ENCODE data around the gene ZNF286A.
"Not testable (repeated sequence)": the region's sequence is repeated elsewhere in the genome, so short reads cannot be mapped to it uniquely, and the experiment has no call there.

The ZNF286A gene

DNA sequence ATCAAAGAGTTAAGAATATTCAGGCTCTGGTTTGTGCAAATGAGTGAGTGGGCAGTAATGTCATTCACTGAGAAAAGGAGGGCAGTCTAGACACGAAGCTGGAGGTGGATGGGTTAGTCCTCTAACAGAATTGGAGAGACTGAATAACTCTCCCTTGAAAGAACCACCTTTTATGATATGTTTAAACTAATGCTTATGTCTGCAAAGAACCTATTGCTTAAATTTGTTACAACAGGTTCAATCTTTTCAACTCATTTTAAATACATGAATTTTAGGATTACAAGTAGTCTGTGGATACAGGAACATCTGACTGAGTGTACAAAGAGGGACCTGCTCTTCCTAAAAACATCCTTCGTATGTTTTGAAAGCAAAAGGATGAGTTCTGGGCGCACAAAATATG lies 585 bp upstream of the ZNF286A start:
- DNase-seq (ENCODE audit: low read depth, low spot score) = not testable (repeated sequence)

DNA sequence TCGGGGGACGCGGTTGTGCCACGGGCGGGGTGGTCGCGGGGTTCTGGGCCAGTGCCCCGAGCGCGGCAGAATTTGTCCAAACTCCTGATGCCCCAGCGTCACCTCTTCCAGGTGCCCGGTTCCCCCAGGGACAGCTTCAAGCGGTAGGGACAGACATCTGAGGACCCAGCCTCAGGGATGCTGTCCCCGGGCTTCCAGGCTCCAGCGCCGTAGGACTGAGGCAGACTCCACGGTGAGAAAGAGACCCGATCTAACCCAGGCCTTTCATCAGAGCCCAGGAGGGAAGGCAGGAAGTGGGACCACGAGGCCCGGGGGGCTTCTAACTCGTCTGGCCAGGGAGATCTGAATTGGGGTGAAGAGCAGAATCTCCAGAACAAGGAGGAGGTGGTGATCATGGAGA lies 385 bp downstream of the ZNF286A start:
- DNase-seq (ENCODE audit: low read depth, low spot score) = not testable (repeated sequence)

DNA sequence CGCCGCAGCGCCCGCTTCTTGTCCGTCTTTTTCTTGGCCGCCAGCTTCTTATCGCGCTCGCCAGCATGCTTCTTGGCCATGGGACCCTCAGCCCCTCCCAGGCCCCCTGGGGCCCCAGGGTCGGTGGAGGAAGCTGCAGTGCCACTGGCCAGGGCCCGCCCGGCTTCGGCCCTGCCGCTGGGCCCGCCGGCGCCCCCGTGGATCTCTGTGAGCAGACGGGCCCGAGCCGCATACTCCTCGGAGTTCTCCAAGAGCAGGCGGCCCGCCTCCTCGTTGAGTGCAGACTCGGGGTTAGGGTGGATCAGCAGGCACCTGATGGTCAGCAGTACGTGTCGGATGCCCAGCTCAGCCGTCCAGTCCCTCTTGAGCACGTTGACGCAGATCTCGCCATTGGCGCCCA lies 4.7 kb downstream of the ZNF286A start:
- DNase-seq (ENCODE audit: low read depth, low spot score) = not testable (repeated sequence)

DNA sequence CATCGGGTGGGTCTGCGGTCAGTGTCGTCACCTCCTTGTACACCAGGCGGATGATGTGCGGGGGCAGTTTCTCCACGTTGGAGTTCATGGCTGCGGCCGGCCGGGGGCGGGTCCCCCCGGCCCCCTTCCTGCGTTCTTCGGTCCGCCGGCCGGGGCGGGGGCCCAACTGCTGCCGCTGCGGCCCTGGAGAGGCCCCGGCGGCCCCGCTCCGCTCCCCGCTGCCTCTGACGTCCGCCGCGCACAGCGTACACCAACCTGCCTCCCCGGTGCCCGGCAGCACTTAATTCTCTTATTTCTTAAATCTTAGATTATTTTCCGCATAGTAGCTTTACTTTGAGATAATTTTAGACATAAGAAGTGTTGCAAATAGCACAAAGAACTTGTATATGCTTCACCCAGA lies 5.3 kb downstream of the ZNF286A start:
- DNase-seq (ENCODE audit: low read depth, low spot score) = not testable (repeated sequence)

DNA sequence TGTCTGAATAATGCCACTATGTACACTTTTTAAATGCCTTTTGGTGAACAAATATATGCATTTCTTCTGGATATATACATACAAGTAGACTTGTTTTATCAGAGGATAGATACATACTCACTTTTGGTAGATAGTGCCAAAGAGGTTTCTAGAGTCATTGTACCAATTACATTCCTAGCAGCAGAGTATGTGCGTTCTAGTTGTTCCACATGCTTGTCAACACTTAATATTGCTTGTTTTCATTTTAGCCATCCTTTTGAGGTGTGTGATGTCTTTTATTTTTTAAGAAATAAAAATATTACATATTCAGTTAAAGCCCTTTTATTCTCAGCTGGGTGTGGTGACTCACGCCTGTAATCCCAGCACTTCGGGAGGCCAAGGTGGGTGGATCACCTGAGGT lies 9.3 kb downstream of the ZNF286A start:
- not testable (repeated sequence) for DNase-seq (ENCODE audit: low read depth, low spot score)

DNA sequence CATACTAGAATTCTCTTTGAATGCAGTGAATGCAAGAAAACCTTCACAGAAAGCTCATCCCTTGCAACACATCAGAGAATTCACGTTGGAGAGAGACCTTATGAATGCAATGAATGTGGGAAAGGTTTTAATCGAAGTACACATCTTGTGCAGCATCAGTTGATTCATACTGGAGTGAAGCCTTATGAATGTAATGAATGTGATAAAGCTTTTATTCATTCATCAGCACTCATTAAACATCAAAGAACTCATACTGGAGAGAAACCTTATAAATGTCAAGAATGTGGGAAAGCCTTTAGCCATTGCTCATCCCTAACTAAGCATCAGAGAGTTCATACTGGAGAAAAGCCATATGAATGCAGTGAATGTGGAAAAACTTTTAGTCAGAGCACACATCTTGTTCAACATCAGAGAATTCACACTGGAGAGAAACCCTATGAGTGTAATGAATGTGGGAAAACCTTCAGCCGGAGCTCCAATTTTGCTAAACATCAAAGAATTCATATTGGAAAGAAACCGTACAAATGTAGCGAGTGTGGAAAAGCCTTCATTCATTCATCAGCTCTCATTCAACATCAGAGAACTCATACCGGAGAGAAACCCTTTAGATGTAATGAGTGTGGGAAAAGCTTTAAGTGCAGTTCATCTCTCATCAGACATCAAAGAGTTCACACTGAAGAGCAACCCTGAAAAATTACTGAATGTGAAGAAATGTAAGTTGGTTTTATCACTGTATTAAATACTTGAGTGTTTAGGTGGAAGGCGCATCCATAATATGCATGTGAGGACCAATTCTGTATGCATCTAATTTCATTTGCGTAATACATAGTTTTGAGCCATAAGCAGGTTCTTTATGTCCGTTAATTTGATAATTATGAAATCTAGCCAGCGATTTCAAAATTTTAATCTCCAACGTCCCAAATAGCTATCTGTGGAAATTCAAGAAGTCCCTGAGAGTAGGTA lies 17.3 kb downstream of the ZNF286A start:
- peak; percentile 4 for DNase-seq (ENCODE audit: low read depth, low spot score)

DNA sequence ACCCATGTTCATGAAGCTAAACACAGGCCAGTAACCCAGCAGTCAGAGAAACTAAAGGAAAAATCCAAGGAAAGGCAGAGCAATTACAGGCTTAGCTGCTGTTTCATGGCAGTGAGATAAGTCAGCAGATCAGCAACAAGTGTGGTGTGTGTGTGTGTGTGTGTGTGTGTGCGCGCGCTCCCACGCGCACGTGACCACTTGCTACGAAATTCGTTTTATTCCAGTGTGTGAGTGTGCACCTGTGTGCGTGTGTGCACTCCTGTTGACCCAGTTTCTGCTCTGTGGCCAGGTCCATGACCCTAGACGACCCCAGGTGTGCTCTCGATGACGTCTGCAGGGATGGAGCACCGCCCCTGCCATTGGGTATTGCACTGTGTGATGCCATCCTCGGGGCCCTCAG lies 31.0 kb downstream of the ZNF286A start:
- DNase-seq (ENCODE audit: low read depth, low spot score) = not testable (repeated sequence)

DNA sequence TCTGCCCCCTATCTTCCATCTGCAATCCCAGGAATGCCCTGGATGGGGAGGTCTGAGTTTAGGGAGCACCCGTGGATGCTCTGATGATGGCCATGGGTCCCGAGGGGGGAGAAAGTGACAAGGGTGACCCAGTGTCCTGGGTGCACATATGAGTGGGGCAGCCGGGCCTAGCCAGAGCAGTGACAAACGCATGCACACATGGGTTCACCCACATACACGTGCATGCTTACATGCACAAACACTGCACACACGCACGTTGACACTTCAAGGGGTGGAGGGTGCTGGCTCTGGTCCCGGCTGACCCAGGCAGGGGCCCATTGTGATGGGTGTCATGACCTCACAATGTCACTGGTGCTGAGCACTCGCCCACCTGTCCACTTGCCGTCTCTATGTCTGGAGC lies 32.3 kb downstream of the ZNF286A start, which contains the start of gene TBC1D26:
Gene TBC1D26 (plus strand): TSS at position 384 of the 400 bp plus-strand sequence. CDS start 3,066 bp downstream, outside the sequence.
- not testable (repeated sequence) for DNase-seq (ENCODE audit: low read depth, low spot score)

DNA sequence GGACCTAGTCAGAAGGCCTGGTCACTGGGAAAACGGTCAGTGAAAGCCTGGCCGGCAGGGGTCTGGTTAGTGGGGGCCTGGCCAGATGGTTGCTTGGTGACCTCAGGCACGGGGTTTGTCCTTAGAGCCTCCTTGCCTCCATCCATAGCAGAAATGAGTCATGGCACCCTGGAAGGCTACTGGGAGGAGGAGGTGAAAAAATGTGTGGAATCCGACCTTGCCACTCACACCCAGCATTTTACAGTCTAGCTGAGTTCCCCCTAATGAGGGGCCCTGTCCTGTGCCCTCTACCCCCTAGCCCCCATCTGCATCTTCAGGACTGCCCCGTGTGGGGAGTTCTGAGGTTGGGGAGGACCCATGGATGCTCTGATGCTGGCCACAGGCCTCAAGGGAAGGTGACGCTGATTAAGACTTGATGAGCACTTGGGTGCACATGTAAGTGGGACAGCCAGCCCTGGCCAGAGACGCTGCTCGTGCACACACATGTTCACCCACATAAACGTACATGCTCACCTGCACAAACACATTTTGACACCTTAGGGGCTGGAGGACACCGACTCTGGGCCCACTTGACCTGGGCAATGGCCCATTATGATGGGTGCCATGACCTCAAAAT lies 33.7 kb downstream of the ZNF286A start:
- not testable (repeated sequence) for DNase-seq (ENCODE audit: low read depth, low spot score)

DNA sequence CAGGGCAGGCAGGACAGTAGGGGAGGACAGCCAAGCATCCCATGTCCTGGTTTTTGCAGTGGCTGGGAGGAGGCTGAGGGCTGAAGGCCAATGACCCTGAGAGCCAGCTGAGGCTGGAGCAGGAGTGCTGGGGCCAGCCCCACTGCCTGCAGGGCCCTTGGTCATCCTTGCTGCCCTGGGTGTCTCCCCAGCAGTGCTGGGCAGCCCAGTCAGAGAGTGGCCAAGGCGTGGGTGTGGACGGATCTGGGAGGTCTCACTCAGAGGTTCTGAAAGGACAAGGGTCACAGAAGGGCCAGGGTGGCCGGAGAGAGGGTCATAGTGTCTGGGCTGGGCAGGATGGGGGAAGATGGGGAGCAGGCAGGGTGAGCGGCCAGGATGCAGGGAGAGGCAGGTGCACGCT lies 37.0 kb downstream of the ZNF286A start:
- DNase-seq (ENCODE audit: low read depth, low spot score) = not testable (repeated sequence)

DNA sequence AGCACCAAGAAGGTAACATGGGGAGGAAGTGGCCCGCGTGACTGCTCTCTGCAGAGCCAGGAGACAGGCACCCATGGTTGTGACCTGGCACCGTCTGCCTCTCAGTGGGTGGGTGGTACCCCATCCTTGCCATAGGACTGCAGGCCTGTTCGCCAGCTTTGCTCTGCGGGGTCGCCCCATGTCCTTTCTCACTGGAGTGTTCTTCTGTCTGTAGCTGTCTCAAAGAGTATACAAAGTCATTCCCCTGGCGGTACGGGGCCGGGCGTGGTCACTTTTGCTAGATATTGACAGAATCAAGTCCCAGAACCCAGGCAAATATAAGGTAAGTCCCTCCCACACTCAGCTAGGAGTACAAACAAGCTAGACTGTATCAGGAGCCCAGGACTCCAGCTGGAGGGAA lies 38.5 kb downstream of the ZNF286A start:
- DNase-seq (ENCODE audit: low read depth, low spot score) = no peak

DNA sequence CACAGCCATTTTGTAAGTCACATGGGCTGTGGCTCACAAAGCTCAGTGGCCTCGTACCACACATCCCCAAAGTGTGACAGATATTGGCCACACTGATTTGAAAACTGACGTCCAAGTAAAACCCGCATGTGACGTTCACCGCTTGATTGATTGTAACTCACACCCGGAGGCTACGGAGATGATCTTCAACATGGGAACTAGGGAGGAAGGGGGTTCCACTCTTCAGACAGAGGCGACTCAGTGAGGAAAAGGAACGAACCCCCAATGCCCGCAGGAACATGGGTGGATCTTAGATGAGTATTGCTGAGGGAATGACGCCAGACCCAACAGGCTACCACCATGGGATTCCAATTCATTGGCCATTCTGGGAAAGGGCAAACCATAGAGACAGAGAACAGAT lies 39.7 kb downstream of the ZNF286A start:
- DNase-seq (ENCODE audit: low read depth, low spot score) = not testable (repeated sequence)

DNA sequence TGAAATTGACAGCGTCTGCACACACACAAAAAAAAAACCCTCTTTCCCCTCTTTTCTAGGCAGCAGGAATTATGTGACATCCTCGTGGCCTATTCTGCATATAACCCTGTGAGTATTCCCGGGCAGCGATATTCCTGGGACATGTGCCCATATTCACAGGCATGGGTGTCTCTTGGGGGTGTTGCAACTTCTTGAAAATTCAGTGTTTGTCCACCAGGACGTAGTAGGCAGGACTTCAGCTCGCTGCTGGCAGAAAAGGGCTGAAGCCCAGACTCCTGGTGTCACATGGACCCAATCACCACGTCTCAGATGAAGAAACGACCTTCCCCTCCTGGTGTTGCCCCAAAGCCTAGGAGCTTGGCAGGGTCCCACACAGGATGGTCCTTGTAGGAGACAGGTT lies 40.5 kb downstream of the ZNF286A start:
- DNase-seq (ENCODE audit: low read depth, low spot score) = not testable (repeated sequence)

DNA sequence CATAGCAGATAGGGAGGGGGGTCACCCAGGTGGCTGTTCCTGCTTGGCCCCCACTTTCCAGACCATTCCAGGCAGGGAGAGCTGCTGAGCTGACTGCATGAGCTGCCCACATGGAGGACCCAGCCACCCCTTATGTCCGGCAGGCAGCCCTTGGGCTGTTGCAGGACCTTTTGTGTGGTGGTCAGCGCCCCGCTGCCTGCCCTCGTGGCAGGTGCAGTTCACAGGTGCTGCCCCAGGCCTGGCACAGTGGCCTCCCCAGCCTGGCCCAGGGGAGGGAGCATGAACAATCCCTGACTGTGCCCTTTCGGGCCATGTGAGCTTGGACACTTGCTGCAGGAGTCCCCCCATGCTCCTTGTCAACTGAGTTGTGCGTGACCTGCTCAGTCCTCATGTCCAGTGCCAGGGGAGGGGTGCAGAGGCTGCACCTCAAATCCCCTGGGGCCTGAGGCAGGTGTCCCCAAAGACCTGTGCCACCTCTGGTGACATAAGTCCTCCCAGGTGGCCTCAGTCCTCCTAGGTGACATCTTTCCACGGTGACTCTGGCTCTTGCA lies 41.1 kb downstream of the ZNF286A start:
- no peak for DNase-seq (ENCODE audit: low read depth, low spot score)

DNA sequence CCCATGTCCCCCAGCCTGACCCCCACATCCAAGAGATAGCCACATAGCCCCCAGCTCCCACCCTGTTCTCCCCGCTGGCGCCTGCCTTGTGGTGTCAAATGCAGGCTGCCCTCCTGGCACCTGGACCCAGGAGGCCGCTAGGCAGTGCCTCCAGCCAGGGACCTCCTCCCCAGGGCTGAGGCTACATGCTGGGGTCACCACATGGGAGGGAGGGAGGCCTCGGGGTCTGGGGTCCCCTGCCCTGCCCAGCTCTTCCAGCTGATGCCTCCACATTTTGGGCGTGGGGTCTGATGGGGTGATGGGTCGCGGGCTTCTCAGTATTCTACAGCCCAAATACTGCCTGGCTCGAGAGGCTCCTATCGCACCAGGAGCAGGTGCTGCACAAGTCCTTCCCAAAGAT lies 42.1 kb downstream of the ZNF286A start:
- DNase-seq (ENCODE audit: low read depth, low spot score) = no peak

DNA sequence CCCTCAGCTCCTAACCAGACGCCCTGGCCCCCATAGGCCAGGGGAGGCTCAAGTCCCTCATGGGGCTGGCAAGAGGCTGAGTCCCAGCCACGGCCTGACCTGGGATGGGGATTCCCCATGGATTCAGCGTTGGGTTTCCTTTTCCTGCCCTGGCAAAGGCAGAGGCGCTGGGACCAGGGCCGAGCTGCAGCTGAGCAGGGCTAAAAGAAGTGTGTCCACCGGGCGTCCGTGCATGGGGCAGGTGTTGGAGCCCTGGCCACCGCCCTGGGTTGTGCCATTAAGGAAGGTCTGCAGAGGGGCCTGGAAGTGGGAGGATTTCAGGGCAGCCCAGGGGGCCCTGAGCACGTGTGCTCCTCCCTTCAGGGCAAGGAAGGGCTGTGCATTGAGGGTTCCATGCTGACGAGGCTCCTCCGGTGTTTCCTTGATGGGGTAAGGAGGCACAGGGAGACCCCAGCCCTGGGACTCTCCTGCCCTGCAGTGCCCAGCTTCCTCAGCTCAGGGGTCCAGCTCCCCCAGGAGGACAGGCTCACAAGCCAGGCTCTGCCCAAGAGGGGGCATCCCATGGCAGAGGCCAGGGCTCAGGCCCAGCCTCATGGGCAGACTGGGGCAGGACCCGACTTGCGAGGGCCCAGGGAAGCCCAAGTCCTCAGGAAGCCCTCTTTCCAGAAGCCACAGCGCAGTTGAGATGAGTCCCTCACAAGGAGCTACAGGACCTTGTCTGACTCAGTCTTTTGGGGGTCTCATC lies 42.7 kb downstream of the ZNF286A start:
- DNase-seq (ENCODE audit: low read depth, low spot score) = no peak

DNA sequence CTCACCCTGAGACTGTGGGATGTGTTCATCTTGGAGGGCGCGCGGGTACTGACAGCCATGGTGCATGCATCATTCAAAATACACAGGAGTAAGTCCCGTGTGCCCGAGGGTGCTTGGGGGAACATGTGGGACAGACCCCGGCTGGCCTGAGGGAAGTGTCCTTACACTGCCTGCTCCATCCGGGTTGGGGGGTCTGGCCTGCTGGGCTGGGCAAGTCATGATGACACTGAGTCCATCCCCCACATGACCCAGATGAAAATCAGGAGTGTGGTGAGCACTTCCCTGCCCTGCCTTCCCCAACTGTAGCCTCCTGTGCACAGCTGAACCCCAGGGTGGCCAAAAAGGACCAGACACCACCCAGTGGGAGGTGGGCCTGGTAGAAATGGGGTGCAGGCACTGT lies 43.4 kb downstream of the ZNF286A start:
- DNase-seq (ENCODE audit: low read depth, low spot score) = no peak

DNA sequence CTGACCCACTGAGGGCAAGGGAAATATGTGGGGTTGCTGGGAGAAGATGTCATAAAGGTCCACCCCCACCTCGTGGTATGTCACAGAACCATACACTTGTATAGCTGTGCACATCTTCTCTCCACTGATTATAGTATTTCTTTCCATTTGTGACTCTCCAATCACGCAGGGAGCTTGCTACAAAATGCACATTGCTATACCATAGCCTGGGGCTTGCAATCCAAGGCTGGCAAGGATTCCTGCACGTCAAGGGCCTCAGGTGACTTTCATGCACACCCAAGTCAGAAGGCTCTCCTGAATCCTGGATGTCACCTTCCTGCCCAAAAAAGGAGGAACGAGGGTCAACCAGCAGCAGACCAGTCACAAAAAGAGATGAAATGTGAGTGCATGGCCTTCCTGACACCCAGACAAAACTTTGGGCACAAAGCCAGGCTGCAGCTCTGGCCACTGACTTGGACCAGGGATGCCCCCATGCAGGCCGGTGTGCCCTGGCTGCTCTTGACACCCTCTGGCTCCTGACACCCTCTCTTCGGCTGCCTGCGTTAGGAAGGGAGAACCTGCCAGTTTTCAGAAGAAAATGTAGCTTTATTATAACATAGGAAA lies 44.6 kb downstream of the ZNF286A start:
- no peak for DNase-seq (ENCODE audit: low read depth, low spot score)

DNA sequence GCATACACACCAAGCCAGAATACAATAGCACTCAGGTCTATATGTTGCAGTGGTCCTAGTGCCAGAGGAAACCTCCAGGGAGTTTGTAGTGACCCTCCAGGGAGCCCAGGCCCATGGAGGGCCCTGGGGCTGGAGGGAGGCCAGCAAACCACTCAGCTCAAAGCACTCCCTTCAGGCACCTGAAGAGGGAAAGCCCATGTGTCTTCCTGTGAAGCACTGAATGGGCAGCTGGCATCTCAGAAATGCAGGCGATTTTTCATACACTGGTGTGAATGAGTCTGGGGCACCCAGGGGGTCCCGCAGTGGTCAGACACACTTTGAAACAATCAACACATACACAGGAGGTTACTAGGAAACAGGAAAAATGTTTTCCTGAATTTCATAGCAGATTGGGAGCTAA lies 45.3 kb downstream of the ZNF286A start:
- peak; percentile 86 for DNase-seq (ENCODE audit: low read depth, low spot score)

DNA sequence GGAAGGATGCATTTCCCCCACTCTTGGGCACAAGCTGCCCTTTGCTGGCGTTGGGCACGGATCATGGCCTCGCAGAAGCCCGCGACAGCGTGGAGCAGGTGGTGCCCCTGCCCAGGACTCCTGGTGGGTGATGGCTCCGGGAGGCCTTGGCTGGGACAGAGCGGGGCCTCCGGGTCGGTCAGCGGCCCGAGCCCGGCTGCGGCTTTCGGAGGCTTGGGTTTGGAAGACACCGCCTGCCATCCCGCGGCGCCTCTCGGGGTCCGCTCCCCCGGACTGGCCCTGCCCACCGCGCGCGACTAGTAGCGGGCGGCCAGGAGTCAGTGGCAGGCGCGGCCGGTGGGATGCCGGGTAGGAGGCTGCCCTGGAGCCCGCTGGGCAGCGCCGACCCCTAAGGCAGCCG lies 49.9 kb downstream of the ZNF286A start:
- not testable (repeated sequence) for DNase-seq (ENCODE audit: low read depth, low spot score)

DNA sequence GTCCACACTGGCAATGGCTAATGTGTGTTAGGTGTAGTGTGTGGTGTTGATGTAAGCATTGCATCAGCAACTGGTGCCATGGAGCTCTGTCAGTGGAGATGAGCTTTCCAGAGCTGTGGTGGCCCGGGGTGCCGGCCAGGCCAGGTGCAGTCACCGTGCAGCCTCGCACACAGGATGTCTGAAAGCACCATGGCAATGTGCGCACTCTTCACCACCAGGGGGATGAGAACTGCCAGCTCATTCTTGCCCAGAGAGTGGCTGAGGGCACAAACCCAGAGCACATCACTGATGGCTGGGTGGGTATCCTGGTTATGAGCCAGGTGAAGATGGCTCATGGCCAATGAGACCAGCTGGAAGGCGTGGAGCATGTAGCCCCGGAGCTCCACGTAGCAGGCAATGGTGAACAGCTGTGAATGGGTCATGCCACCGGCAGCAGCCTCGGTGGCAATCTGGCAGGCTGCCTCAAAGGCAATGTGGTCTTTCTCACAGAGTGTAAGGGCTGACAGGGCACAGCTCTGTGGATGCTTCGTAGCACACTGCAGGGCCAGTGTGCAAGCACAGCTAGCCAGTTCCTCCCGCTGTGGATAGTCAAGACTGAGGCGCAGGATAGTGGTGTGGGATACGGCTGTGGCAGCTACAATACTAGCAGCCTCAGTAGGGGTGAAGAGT lies 69.4 kb downstream of the ZNF286A start:
- not testable (repeated sequence) for DNase-seq (ENCODE audit: low read depth, low spot score)
